K562 (cell line): Measurements from ENCODE around the gene PYGL. TPM values are rescaled to one million over a fixed set of nuclear protein-coding genes. Genes with fewer than 3 reads are reported as not detected.

Experiments used
- ATF1 ChIP-seq, 2 experiments: fragments of 450-650 bp in 1 of 2; IDR thresholded peaks; 2 replicates each; pipeline ENCODE4 v1.6.1; 2016; ENCODE audit warnings: missing compliant biosample characterization in 1 of 2, missing genetic modification characterization in 1 of 2
- BRD9 ChIP-seq: fragments of 450-650 bp; IDR thresholded peaks from 2 replicates; pipeline ENCODE4 v1.6.1; 2018; ENCODE audit warnings: low read depth; ENCODE audit not compliant: partially characterized antibody
- CHCHD3 ChIP-seq: fragments of 250-450 bp; sonication (Bioruptor Pico); IDR thresholded peaks from 2 replicates; pipeline ENCODE4 v2.1.2; 2022; ENCODE audit warnings: mild to moderate bottlenecking
- ERF ChIP-seq: fragments of 450-650 bp; formaldehyde crosslinking; IDR thresholded peaks from 2 replicates; pipeline ENCODE4 v1.4.0; 2020; ENCODE audit warnings: mild to moderate bottlenecking, mixed read lengths
- FOSL1 ChIP-seq: fragments of 200-800 bp; sonication (Bioruptor generic); conservative IDR thresholded peaks from 2 replicates; pipeline ENCODE4 v1.6.1; 2016; ENCODE audit warnings: missing genetic modification characterization, missing compliant biosample characterization
- HLTF ChIP-seq: fragments of 450-650 bp; IDR thresholded peaks from 2 replicates; pipeline ENCODE4 v1.6.1; 2016
- L3MBTL2 ChIP-seq: fragments of 450-650 bp; IDR thresholded peaks from 2 replicates; pipeline ENCODE4 v1.6.1; 2016; ENCODE audit warnings: mild to moderate bottlenecking, moderate library complexity
- MYC ChIP-seq, 2 experiments: fragments of 250-450 bp in 1 of 2; sonication (Bioruptor Pico) in 1 of 2; IDR thresholded peaks; 2 replicates each; pipeline versions ENCODE4 v1.5.1 to v1.6.1; 2012 to 2021; ENCODE audit warnings: low read depth in 2 of 2, borderline replicate concordance in 1 of 2, improper control_type of control experiment in 1 of 2, low read length in 1 of 2, mild to moderate bottlenecking in 1 of 2, moderate library complexity in 1 of 2
- NBN ChIP-seq: fragments of 450-650 bp; IDR thresholded peaks from 2 replicates; pipeline ENCODE4 v1.6.1; 2016; ENCODE audit warnings: low read depth, mild to moderate bottlenecking
- NEUROD1 ChIP-seq: fragments of 150-350 bp; IDR thresholded peaks from 2 replicates; pipeline ENCODE4 v1.6.1; 2014; ENCODE audit warnings: borderline replicate concordance, low read length, low read depth; ENCODE audit not compliant: partially characterized antibody
- NFATC3 ChIP-seq: fragments of 450-650 bp; IDR thresholded peaks from 2 replicates; pipeline ENCODE4 v1.6.1; 2017; ENCODE audit warnings: mild to moderate bottlenecking
- POLR2A ChIP-seq: fragments of 450-650 bp; conservative IDR thresholded peaks from 2 replicates; pipeline ENCODE4 v1.6.1; 2016
- PREB ChIP-seq: sonication (generic); formaldehyde crosslinking; IDR thresholded peaks from 2 replicates; pipeline ENCODE4 v1.8.1; 2023; ENCODE audit warnings: mild to moderate bottlenecking, missing genetic modification reagents
- RBBP5 ChIP-seq: fragments of 200-600 bp; sonication (generic); IDR thresholded peaks from 2 replicates; pipeline ENCODE4 v1.6.1; 2012; ENCODE audit warnings: borderline replicate concordance, mild to moderate bottlenecking, low read length, control low read depth, inconsistent platforms; ENCODE audit not compliant: insufficient read depth, poor library complexity, severe bottlenecking
- SMC3 ChIP-seq: conservative IDR thresholded peaks from 2 replicates; pipeline ENCODE4 v1.6.1; 2011; ENCODE audit warnings: low read depth, low read length, improper control_type of control experiment; ENCODE audit not compliant: insufficient read depth
- SP1 ChIP-seq: sonication (generic); formaldehyde crosslinking; IDR thresholded peaks from 2 replicates; pipeline ENCODE4 v1.8.1; 2022; ENCODE audit warnings: mild to moderate bottlenecking, missing genetic modification reagents
- TGIF2 ChIP-seq: sonication (generic); formaldehyde crosslinking; IDR thresholded peaks from 2 replicates; pipeline ENCODE4 v1.8.1; 2022; ENCODE audit warnings: mild to moderate bottlenecking, missing genetic modification reagents, moderate library complexity
- ZNF143 ChIP-seq: sonication (generic); formaldehyde crosslinking; IDR thresholded peaks from 2 replicates; pipeline ENCODE4 v1.9.0; 2022; ENCODE audit warnings: mild to moderate bottlenecking, missing genetic modification reagents
- ZNF165 ChIP-seq: fragments of 250-450 bp; sonication (Bioruptor Pico); IDR thresholded peaks from 2 replicates; pipeline ENCODE4 v1.4.0; 2020; ENCODE audit warnings: borderline replicate concordance
- ZNF184 ChIP-seq: sonication (generic); formaldehyde crosslinking; IDR thresholded peaks from 2 replicates; pipeline ENCODE4 v1.5.0; 2020; ENCODE audit warnings: missing genetic modification reagents
- ZNF695 ChIP-seq: fragments of 450-650 bp; formaldehyde crosslinking; IDR thresholded peaks from 2 replicates; pipeline ENCODE4 v1.4.0; 2020; ENCODE audit warnings: mild to moderate bottlenecking, moderate library complexity
- ZNF780A ChIP-seq: fragments of 250-450 bp; sonication (Bioruptor Pico); IDR thresholded peaks from 2 replicates; pipeline ENCODE4 v1.5.0; 2021; ENCODE audit warnings: mild to moderate bottlenecking
- polyA plus RNA-seq, 8 experiments: library from polyadenylated mRNA; depleted of rRNA in 4 of 8; stranded (reverse) in 5 of 8; unstranded in 3 of 8; fragments of >200 nt; fragmentation: Nextera tagmentation in 2 of 8; fragmentation: Illumina TruSeq in 1 of 8; extraction: Ambion mirVana in 2 of 8; extraction: Trizol in 1 of 8; gene quantifications; 2 replicates each; pipeline versions ENCODE4 v1.2.1 to v1.2.3, GENCODE V29; 2011 to 2014; ENCODE audit warnings: inconsistent platforms in 1 of 8, missing spikeins in 1 of 8
- total RNA-seq, 7 experiments: library from RNA; depleted of rRNA in 6 of 7; stranded (reverse); fragments of >200 nt in 6 of 7; fragmentation: Illumina TruSeq in 2 of 7; extraction: Trizol in 2 of 7; gene quantifications; 2 replicates each; pipeline versions ENCODE4 v1.2.1 to v1.2.3, GENCODE V29; 2011 to 2021; ENCODE audit warnings: low replicate concordance in 1 of 7
- TF ChIP-seq, protein P1 (sequence below), 2 experiments: fragments of 450-650 bp; conservative IDR thresholded peaks; 2 replicates each; pipeline ENCODE4 v1.6.1; 2017; ENCODE audit warnings: mild to moderate bottlenecking in 2 of 2, moderate library complexity in 2 of 2
- TF ChIP-seq, protein P2 (sequence below): fragments of 450-650 bp; IDR thresholded peaks from 2 replicates; pipeline ENCODE4 v1.6.1; 2018; ENCODE audit not compliant: partially characterized antibody

PYGL gene
- total and polyA plus RNA-seq, 9 of the 15 experiments (the other 6 are each of a cell fraction or from before 2014, with no cell fraction given) = 3.5 to 17.9 (median 13.1) TPM

DNA sequence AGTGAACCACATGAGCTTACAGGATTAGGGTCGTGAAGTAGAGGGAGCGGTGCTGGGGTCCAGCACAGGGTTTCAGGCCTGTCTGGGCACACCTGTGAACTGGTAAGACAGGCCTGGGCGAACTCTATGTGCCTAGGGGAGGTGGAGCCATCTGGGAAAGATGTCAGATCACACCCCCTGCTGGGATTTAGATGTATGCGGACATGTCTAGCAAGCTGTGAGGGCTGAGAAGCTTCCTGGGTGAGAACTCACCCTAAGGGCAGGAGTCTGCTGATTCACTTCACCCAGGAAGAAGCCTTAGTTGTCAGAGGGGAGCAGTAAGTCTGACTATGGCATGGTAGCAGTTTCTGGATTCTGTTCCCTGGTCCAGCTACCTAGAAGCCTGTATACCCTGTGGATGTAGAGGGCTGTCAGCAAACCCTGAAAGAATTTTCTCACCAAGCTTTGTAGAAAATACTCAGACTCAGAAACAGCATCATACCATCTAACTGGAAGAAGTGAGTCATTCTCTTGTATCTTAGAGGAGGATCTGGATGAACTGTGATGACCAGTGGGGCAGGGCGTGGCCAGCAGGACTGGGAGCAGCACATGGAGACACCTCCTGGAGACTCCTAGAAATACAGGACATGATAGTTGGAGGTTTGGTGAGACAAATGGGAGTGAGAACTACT is 11.2 kb upstream of the PYGL start (continued):
- no peak for TF ChIP-seq PREB (CRISPR knock-in tag)
- peak; percentile 30; the same call in 1 of the 2 replicates for TF ChIP-seq L3MBTL2
- no peak for TF ChIP-seq POLR2A
- TF ChIP-seq BRD9 = no peak
- TF ChIP-seq NFATC3 = peak; percentile 97
- no peak for TF ChIP-seq ZNF184 (CRISPR knock-in tag)
- no peak for TF ChIP-seq ATF1 (CRISPR knock-in tag; IDR thresholded peaks at IDR 0.05)
- TF ChIP-seq ATF1 (tag; IDR thresholded peaks at IDR 0.05) = peak; percentile 53
- no peak for TF ChIP-seq ZNF695 (CRISPR knock-in tag)
- TF ChIP-seq FOSL1 (tag) = peak; percentile 98
- no peak for TF ChIP-seq ZNF780A (CRISPR knock-in tag)
- no peak for TF ChIP-seq NEUROD1
- no peak for TF ChIP-seq ZNF143 (CRISPR knock-in tag)
- TF ChIP-seq NBN = peak; percentile 76; the same call in 1 of the 2 replicates
- TF ChIP-seq ZNF165 (CRISPR knock-in tag) = no peak
- TF ChIP-seq ERF (CRISPR knock-in tag) = no peak
- TF ChIP-seq, protein P1, sequence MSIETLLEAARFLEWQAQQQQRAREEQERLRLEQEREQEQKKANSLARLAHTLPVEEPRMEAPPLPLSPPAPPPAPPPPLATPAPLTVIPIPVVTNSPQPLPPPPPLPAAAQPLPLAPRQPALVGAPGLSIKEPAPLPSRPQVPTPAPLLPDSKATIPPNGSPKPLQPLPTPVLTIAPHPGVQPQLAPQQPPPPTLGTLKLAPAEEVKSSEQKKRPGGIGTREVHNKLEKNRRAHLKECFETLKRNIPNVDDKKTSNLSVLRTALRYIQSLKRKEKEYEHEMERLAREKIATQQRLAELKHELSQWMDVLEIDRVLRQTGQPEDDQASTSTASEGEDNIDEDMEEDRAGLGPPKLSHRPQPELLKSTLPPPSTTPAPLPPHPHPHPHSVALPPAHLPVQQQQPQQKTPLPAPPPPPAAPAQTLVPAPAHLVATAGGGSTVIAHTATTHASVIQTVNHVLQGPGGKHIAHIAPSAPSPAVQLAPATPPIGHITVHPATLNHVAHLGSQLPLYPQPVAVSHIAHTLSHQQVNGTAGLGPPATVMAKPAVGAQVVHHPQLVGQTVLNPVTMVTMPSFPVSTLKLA (conservative IDR thresholded peaks at IDR 0.05) = no peak; a peak in 1 of 4 replicates
- TF ChIP-seq, protein P2, sequence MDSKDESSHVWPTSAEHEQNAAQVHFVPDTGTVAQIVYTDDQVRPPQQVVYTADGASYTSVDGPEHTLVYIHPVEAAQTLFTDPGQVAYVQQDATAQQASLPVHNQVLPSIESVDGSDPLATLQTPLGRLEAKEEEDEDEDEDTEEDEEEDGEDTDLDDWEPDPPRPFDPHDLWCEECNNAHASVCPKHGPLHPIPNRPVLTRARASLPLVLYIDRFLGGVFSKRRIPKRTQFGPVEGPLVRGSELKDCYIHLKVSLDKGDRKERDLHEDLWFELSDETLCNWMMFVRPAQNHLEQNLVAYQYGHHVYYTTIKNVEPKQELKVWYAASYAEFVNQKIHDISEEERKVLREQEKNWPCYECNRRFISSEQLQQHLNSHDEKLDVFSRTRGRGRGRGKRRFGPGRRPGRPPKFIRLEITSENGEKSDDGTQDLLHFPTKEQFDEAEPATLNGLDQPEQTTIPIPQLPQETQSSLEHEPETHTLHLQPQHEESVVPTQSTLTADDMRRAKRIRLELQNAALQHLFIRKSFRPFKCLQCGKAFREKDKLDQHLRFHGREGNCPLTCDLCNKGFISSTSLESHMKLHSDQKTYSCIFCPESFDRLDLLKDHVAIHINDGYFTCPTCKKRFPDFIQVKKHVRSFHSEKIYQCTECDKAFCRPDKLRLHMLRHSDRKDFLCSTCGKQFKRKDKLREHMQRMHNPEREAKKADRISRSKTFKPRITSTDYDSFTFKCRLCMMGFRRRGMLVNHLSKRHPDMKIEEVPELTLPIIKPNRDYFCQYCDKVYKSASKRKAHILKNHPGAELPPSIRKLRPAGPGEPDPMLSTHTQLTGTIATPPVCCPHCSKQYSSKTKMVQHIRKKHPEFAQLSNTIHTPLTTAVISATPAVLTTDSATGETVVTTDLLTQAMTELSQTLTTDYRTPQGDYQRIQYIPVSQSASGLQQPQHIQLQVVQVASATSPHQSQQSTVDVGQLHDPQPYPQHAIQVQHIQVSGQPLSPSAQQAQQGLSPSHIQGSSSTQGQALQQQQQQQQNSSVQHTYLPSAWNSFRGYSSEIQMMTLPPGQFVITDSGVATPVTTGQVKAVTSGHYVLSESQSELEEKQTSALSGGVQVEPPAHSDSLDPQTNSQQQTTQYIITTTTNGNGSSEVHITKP = peak; percentile 67
- peak; percentile 61 for TF ChIP-seq SP1
- 0 out of 2 replicates have a peak, but pooled peaks have one; percentile 47 for TF ChIP-seq MYC (IDR thresholded peaks at IDR 0.05; ENCODE audit: low read depth, low read length)
- no peak for TF ChIP-seq MYC (CRISPR knock-in tag; IDR thresholded peaks at IDR 0.05; ENCODE audit: borderline replicate concordance, low read depth)
- no peak for TF ChIP-seq HLTF
- peak; percentile 66 for TF ChIP-seq RBBP5
- no peak for TF ChIP-seq TGIF2 (CRISPR knock-in tag)
- TF ChIP-seq CHCHD3 (CRISPR knock-in tag) = no peak
- 0 out of 2 replicates have a peak, but pooled peaks have one; percentile 16 for TF ChIP-seq SMC3
